ENCODE data around the gene CTSZ.
A peak's percentile ranks its signal among the peaks of the same experiment; 100 is the strongest.

The CTSZ gene

DNA sequence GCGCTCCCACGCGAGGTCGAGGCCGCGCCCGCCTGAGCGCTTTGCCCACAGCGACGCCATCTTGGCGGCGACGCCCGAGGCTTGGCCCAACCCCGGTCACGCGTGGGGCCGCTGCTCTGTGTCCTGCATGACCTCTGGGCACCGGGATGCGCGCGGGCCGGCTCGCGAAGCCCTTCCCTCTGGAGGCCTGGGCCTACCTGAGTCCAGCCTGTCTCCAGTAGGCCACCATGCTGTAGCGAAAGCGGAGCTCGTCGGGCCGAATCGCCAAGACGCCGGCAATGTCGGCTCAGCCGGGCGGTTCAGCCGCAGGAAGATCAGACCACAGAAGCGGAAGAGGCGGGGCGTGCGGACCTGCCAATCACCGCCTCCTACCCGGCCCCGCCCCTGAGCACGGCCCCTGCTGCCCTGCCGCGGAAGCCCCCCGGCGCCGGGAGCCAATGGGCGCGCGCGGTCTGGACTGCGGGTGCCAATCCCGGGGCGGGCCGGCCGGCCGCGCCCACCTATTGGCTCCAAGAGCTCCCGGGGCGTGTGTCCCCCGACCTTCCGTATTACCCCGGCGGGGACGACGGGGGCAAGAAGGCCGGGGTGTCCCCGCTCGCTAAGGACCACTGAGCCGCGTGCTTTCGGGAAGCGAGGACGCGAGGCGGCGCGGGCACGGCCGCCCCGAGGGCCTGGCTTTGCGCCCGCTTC is 25.1 kb upstream of the CTSZ start, which contains the start of gene ATP5F1E:
ATP5F1E (minus strand) TSS at position 313 of the 690 bp plus-strand sequence; CDS start at position 229, 84 bp downstream.
- FAIRE-seq (no peak), DNase-seq (ENCODE audit: low spot score) (peak; percentile 93)

DNA sequence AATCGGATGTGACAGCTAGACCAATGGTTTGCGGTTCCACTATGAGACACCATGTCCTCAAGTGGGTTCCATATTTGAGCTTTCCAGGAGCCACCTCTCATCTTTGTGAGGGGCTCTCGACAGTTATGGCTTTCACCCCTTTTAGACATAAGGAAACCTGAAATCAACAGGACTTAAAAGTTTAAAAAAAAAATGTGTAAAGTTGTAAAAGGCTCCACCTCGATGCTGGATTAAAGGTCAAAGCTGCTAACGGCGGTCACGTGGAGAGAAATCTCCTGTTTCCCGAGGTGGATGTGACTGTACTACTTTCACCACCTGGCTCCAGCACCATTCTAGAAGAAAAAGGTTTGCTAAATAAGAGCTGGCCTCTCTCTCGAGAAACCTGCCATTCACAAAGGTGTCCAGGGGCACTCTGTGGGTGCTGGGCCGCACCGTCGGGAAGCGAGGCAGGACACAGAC is 24.5 kb upstream of the CTSZ start:
- no peak for DNase-seq (ENCODE audit: low spot score)

DNA sequence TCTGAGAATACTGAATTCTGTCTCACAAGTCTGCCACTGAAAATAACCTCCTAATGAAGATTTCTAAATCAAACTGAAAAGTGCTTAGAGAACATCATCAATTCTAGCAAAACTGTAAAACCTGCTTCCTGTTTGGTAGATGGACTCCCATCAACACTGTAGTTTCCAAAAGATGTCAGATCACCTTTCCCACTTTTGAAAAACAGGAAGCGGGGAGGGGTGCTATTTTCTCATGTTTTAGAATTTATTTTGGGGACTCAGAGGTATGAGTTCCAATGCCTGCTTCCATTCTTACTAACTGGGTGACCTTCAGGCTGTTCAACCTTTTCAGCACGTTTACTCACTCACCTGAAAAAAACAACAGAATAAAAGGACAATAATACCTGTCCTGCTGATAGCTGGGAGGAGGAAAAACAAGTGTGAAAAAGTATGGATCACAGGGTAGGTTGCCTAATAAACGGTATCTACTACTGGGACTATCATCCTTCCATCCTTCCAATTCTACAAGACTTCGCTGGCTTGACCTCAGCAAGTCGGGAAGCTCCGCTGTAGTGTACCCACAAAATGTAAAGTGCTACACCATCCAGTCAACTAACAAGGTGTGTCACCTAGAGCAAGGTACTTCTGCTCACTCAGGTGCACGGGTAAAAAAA is 24.0 kb upstream of the CTSZ start:
- DNase-seq (ENCODE audit: low spot score) (no peak), FAIRE-seq (no peak)

More for the DNA sequence above, 24.5 kb upstream of the CTSZ start:
- no peak for FAIRE-seq

DNA sequence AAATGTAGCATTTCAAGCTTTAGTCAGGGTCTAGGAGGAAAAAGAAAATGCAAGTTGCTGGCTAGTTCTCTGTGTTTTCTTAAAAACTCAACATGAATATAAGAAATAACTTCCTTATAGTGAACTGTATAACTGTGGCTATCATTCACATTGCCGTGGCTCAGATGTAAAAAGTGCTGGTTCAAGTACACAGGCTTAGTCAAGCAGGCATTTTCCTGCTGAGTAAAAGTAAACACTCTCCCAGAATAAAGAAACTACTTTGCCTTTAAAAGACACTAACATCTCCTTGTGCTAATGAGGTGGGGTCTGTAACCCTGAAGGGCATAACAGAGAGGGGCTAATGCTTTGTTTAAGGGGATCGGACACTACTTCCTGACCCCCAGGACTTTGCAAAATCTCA is 21.8 kb upstream of the CTSZ start:
- DNase-seq (ENCODE audit: low spot score), result no peak
- FAIRE-seq, result no peak

DNA sequence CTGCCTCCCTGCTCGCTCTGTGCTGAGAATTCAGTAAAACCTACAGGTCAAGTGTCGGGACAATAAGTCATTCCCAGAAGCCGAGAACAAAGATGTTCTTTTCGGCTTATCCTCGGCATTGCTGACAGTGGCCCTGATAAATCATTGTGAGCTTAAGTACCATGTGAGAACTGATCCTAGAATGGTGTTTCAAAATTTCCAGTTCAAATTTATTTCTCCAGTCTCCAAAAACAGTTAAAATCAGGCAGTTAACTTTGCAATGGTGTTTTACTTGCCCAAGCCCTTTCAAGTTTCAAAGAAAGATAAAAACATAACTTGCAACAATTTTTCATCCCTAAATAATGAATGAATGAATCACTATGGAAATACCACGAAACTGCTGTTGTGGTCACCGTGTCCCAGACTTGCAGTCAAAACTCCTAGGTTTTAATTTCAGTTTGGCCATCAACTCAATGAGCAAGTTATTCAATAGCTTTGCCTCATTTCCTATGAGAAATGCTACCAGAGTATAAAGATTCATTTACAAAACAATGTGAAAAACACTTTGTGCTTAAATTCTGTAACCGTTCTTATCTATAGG is 20.8 kb upstream of the CTSZ start:
- DNase-seq (ENCODE audit: low spot score) (no peak), FAIRE-seq (peak; percentile 73)

DNA sequence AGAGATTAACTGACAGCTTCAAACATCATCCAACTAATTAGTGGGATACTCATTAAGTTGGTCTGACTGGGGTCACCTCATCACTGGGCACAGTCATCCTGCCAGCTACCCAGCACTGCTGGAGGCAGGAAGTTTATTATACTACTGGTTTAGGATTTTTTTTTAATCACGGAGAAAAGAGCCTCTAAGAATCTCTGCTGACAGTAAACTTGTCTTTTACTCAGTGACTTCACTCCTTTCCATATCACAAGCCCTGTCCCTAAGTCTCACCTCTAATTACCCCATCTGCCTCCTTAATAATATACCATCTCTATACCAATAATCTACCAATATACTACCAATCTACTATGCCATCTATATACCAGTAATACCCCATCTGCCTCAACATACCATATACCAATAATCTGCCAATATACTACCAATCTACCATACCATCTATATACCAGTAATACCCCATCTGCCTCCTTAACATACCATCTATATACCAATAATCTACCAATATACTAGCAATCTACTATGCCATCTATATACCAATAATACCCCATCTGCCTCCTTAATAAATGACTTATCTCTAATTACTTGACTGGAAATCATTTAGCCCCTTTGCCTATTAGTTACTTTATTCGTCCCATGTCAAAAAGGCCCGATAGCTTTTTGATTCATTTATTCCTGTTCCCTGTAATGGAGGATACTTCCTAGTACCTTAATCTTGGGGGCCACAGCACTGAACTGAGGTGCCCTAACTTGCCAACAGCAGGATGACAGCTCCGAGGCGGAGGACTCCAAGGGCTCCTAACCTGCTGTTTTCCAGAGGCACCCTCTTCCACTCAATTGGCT is 20.1 kb upstream of the CTSZ start:
- no peak for FAIRE-seq
- no peak for DNase-seq (ENCODE audit: low spot score)

DNA sequence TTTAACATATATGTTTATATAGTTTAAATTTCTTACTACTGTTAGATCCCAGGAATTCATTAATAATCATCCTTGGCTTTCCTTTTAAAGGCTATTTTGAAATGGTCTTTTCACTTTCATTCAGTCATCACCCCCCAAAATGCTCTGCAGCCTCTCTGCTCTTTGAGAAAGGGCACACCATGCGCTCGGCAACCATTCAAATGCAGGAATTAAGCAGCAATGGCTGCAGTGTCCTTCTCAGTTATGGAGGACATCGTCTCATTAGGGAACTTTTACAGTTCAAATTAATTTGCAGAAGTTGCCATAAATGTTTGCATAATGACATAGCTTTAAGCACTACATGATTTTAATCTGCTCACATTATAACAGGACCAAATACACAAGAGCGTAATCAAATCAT is 18.5 kb upstream of the CTSZ start:
- FAIRE-seq (no peak), DNase-seq (ENCODE audit: low spot score) (no peak)

DNA sequence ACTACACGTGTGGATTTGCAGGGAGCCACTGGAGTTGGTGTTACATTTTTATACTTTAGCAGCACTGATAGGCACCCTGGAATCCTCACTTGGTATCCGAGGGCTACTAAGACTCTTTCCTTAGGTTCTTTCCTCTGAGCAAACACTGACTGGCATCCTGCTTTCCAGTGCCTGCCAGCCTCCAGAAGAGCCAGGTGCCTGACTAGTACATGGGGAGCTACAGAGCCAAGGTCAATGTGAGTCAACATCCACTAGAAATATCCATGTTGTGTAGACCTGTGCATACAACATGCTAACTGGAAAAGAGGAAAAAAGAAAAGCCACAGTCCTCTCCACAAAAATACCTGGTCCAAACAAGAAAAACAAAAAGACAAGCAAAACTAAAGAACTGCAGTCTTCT is 18.0 kb upstream of the CTSZ start:
- DNase-seq (ENCODE audit: low spot score) (no peak), FAIRE-seq (no peak)

DNA sequence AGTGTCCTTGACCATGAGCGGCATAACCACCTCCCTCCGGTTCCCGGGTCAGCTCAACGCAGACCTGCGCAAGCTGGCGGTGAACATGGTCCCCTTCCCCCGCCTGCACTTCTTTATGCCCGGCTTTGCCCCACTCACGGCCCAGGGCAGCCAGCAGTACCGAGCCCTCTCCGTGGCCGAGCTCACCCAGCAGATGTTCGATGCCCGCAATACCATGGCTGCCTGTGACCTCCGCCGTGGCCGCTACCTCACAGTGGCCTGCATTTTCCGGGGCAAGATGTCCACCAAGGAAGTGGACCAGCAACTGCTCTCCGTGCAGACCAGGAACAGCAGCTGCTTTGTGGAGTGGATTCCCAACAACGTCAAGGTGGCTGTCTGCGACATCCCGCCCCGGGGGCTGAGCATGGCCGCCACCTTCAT is 17.1 kb upstream of the CTSZ start:
- DNase-seq (ENCODE audit: low spot score) (no peak), FAIRE-seq (no peak)

DNA sequence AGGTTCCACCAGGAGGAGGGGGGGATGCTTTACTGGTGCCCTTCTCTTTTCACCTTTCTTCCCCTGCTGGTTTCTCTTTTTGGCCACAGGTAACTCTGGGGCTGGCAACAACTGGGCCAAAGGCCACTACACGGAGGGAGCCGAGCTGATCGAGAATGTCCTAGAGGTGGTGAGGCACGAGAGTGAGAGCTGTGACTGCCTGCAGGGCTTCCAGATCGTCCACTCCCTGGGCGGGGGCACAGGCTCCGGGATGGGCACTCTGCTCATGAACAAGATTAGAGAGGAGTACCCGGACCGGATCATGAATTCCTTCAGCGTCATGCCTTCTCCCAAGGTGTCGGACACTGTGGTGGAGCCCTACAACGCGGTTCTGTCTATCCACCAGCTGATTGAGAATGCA is 16.6 kb upstream of the CTSZ start:
- DNase-seq (ENCODE audit: low spot score), result no peak
- FAIRE-seq, result no peak

DNA sequence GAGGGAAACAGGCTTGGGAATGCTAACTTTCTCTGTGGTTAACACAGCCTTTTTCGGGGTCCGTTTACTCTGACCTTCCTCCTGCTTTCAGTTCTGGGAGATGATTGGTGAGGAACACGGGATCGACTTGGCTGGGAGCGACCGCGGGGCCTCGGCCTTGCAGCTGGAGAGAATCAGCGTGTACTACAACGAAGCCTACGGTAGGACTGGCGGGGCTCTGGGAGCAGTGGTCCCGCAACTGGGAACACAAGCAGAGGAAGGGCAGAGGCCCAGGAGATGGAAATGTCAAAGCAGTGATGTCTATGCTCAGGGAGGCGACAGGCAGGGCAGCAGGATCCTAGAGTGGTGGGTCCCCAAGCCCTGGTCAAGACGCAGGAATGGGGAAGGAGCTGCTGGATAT is 15.7 kb upstream of the CTSZ start:
- DNase-seq (ENCODE audit: low spot score) (no peak), FAIRE-seq (no peak)

DNA sequence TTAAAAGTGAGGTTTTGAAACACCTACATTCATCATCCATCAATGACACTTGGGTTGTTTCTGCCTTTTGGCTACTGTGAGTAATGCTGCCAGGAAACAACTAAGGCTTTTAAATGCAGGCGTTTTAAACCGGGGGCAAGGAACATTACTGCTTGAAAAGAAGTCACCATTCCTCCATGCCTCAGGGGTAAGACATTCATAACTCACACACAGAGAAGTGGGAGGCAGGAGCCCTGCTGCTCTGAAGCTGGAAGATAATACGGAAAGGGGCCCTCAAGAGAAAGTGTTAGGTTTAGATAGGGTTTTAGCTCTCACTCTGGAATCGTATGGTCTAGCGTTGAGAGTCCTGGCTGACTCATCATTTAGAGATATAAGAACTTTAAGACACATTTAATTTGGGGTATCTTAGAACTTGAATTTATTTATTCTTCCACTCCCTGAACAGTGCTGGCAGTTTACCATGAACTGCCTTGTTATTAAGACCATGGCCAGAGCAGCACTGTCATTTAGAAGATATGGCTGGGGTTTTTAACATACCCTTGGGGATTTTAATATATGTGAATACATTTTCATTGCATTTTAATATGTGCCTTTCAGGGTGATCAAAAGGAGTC is 14.0 kb upstream of the CTSZ start:
- DNase-seq (ENCODE audit: low spot score) (no peak), FAIRE-seq (no peak)

DNA sequence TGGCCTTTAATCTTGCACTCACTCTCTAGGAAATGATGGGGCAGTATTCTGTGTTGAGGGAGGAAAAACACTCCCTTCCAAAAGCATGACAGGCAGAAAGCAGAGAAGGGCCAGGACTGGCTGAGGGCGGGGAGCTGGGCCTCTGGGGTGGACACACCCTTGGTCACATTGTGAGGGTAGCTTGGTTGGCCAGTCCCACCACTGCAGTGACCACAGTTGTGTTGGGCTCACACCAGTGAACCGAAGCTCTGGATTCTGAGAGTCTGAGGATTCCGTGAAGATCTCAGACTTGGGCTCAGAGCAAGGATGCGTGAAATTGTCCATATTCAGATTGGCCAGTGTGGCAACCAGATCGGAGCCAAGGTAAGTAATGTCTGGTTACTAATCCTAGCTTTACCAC is 12.2 kb upstream of the CTSZ start, which contains the start of gene TUBB1:
TUBB1 (plus strand) TSS at position 213 of the 400 bp plus-strand sequence; CDS start at position 307, 94 bp downstream.
- DNase-seq (ENCODE audit: low spot score) (no peak), FAIRE-seq (no peak)

DNA sequence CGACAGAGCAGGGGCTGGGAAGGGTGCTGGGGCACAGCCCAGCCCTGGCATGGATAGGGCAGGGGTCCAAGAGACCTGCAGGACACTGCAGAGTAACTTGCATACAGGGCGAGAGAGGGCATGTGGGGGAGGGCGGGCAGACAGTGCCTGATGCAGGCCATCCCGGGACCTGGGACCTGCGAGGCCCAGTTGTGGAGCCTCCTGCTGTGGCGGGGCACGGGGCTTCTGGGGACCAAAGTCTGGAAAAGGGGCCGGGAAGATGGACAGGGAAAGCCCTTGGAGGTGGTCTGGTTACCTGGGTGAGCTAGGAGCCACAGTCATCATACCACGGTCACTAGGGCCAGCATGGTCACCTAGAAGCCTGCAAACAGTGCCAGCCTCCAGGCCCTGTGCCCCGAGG is 11.8 kb upstream of the CTSZ start:
- DNase-seq (ENCODE audit: low spot score) (no peak), FAIRE-seq (no peak)

DNA sequence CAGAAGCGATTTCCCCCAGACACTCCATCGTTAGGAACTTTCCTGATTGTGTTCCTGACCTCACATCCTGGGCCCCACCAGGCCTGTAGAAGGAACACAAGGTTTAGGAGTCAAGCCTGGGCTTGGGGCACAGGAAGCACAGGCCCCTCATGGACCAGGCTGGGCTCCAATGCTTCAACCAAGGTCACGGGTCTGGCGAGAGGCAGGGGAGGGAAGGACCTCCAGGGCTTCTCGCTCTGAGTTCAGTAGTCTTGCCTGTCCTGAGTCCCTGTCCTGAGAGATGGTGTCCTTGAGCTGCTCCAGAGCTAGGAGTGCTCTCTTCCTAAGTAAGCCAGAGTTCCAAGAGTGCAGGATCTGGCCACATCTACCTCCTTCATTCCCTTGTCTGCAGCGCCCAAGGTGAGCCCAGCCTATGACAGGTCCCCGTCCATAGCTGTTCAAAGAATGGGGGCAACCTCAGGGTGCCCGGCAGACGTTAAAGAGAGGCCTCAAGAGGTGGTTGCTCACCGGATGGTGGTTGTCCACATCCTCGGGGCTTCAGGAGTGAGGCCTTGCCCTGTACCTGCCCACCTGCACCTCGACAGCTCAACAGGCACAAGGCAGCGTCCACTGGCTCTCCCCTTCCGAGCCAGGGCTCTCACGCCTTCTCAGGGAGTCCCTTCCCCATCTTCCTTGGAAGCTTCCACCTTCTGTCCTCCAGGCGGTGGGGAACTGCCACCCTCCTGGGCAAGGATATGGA is 10.6 kb upstream of the CTSZ start:
- FAIRE-seq (no peak), DNase-seq (ENCODE audit: low spot score) (no peak)

DNA sequence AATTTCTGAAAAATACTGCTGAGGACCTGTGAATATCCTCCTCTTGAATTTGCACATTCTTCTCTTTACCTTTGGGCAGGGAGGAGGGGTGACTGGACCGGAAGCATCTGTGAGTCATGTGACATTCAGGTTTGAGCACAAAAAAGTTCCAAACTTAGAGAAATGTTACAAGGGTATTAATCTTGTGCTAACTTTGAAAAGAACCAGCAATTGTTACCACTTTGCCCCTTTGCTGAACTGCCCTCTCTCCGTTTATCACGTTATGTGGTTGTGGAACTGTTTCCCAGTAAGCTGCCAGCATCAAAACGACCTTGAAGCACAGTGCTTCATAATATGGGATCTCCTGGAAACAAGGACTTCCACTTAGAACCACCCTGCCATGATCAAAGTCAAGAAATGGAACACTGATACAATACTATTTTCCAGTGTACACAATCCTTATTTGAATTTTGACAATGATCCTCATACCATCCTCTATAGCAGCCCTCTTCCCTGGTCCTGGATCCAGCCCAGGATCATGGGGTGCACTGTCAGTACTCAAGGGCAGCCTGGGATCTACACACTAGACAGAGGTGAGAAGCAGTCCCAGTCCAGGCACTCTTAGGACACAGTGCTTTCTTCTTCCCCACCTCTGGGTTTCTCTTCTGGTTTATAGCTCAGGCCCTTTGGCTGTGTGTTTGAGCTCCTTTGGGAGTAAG is 9.9 kb upstream of the CTSZ start:
- FAIRE-seq (no peak), DNase-seq (ENCODE audit: low spot score) (no peak)

DNA sequence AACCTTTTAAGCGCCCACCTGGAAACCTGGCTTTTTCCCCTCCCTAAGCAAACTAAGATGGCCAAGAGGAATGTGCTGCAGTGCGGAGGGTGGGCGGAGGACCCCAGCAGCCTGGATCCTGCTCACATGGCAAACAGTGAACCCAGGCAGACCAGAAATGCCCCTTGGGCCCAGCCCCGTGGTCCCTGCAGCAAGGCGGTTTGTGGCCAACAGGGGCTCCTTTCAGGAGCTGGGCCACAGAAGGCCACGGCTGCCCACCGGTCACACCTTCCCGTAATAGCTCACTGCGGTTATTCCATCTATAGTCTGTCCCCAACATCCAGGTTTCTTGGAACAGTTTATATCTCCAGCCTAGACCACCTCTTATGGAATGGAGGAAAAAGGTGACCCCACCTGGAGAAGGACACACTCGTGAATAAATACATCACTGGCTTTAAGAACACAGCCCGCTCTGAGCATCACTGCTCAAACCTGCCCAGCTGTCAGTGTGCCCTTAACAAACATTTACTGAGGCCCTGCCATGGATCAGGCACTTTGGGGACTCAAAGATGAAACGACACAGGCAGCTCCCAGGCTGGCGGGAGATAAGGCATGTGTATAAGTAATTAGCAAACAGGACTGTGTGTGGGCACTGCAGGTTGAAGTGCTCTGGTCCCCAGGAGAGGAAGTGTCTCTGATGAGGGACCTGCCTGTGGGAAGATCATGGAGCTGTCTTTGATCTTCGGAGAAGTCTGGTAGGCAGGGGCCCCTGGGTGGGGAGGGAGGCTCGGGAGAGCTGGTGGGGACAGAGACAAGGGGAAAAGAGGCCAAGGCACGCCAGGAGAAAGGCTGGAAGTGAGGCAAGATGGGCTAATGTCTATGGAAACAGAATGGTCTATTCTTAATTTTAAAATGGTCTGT is 9.0 kb upstream of the CTSZ start:
- FAIRE-seq (no peak), DNase-seq (ENCODE audit: low spot score) (no peak)

DNA sequence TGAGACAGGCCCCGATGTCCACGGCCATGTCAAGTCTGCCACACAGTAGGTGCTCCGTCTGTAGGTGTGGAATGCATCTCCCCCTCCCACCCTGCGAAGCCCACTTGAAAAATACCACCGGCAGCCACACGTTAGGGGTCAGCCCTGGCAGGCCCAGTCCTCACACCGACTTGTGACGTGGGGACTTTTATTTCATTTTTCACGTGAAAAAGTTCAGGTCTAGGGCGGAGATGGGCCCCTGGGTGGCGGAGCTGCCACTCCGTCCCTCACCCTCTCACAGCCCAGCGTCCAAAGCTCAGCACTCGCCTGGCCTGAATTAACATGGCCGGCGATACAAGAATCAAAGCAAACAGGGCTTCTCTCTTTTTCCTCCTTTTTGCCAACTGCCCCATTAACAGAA is 8.4 kb upstream of the CTSZ start:
- FAIRE-seq (no peak), DNase-seq (ENCODE audit: low spot score) (no peak)
